Hematopoietic multipotent progenitor cell treated with erythropoietin and hydrocortisone succinate and interleukin-3 and kit ligand, for 17 days (in vitro differentiated cells): ENCODE results near the gene OXER1.

Experiments used
- DNase-seq: peaks from one replicate; pipeline ENCODE4 v3.0.0-alpha.2; 2015; ENCODE audit warnings: low spot score

Gene OXER1

DNA sequence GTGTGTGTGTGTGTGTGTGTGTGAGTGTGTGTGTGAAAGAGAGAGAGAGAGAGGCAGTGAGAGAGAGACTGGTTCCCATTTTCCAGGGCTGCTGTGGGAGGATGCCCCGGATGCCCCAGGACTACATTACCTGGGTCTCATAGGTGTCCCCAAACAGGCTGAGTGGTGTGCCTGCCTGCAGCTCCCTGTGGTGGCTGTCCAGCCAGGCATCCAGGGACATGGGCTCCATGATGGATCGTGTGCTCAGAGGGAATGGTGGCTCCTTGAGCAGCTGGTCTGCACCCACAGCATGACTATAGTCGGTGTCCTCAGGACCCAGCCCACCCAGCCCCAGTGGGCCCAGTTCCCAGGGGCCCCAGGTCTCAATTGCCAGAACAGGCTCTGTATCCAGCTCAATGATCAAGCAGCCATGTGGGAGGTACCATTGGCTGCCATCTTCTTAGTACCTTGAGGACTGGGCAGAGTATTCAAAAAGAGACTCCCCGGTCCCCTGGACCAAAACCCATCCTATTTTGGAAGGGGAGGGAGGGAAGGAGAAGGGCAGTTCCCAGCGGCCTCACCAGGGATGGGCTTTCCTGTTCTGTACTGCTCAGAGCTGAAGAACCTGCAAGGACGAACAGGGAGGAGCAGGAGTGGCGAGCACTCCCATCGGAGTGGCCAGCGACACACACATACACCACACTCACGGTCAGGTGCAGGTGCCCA is 5.8 kb upstream of the OXER1 start:
- no peak for DNase-seq

GRCh38 chr2:42768706-42769256 is 4.8 kb upstream of the OXER1 start:
- DNase-seq = no peak

- no peak for DNase-seq
These were observed 4.2 kb upstream of the OXER1 start for GRCh38 chr2:42767899-42768705.

GRCh38 chr2:42767080-42767898 is 3.4 kb upstream of the OXER1 start:
- no peak for DNase-seq

GRCh38 chr2:42765686-42766085 is 1.8 kb upstream of the OXER1 start:
- DNase-seq = no peak

GRCh38 chr2:42764901-42765300 is 966 bp upstream of the OXER1 start:
- DNase-seq = no peak

GRCh38 chr2:42762823-42763804 is 821 bp downstream of the OXER1 start:
- DNase-seq = no peak

DNA sequence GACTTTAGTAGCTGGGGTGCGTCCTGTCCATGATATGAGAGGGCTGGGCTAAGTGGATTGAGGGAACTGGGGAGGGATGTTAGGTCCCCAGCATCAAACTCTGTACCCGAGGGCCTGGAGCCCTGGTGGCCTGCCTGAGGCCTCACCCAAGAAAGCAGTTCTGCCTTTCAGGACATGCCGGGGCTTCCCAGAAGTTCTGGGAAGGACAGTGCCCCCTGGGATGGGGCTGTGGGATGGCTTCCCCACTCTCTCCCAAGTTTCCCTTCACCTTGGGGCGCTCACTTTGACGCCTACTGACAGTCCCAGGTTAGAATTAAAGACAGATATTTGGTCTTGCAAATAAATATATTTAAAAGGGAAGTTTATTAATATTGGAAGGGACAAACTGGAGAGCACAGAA is 1.8 kb downstream of the OXER1 start:
- DNase-seq = no peak

GRCh38 chr2:42761554-42761953 is 2.4 kb downstream of the OXER1 start:
- no peak for DNase-seq

DNA sequence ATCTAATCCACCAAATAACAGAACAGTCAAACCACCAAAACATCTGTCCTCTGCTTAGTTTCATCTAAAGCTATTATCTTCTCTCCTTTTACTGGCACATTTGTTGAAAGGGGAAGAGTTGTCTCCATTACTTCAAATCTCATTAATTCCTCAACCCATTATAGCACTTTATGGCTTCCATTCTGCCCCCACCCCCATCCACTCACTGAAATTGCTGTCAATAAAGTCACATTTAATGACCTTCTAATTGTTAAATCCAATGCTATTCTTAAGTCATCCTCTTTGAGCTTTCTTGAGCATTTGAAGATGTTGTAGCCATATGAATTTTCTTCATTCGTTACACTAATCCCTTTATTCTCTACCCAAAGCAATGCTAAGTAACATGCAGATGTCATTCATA is 5.2 kb downstream of the OXER1 start:
- DNase-seq = no peak

DNA sequence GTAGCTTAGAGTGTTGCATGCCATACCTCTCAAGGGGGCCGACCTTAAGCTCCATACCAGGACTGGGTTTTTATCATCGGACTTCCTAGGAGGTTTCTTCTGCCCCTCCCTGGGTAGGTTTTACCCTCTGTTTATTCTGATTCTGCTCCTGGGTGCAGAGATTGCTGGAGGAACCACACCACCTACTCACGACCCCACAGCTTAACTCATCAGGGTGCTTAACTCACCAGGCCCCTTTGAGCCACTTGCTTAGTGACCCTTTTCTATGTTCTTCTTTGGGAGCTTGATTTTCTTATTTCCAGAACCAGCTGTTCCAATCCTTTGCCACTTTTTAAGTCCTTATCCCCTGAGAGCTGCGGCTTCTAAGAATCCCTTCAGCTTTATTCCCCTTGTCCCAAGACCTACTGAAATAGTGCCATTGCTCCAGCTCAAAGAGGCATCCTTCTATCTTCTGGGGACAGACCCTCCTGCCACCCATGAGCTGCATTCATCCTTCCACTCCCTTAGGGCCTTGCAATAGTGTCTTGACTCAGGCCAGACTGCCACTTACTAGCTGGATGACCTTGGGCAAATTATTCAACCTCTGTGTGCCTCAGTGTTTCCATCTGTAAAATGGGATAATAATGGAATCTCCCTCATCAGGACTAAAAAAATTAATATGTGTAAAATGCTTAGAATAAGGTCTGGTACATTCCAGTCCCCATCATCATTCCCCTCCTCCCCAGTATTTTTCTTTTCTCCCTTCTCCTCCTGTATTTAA is 5.8 kb downstream of the OXER1 start:
- no peak for DNase-seq

DNA sequence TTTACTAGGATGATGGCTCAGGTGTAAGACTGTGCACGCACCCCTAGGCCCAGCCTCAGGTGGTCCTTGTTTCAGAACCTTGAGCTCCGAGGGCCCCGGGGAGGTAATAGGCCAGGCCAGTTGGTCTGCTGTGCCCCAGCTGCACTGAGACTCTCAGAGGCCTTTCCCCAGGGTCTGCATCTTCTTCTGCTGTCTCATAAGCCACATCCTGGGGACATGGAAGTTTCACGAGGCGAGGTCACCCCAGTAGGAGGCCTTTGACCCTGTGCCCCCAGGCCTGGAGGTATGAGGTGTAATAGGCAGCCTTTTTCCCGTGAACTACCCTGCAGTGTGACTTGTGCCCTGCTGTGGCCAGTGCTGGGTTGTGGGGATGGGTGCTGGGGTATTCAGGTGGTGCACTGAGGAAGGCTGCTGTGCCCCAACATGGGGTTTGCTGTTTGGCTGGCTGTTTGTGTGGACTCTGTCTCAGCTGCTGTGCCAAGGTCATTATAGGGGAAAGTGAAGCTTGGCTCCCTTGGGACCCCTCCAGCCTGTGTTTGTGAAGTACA is 6.9 kb downstream of the OXER1 start:
- DNase-seq = no peak

- DNase-seq = no peak
These were observed 7.7 kb downstream of the OXER1 start for GRCh38 chr2:42756150-42756775.

DNA sequence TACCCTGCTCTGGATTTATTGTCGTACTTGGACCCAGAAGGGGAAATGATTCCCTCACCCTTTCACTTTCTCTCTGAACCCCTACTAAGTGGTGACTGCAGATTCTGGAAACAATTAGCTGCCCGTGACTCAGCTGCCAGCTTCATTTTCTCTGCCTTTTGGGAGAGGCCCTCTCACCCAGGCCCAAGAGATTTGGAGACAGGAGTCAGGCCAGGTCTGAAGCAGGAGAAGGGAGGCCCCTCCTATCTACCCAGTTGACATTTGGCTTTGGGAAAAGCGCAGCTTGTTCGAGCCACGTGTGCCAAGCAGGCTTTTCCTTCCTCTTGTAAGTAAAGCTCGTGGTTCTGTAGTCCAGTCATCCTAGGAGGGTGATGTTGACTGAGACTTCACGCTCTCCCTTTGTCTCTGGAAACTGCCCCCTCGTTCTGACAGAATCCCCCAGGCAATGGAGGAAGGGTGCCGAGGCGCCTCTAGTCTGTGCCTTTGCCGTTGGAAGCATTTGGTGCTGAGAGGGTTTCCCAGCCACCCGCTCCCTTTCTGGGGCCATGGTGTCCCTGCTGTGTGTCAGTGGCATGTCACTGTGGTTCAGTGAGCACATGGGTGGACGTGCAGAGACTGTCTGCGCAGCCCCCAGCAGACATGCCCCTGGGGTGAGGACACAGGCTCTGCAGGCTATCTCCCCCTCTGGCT is 8.6 kb downstream of the OXER1 start:
- no peak for DNase-seq

GRCh38 chr2:42754776-42755140 is 9.2 kb downstream of the OXER1 start:
- no peak for DNase-seq

DNA sequence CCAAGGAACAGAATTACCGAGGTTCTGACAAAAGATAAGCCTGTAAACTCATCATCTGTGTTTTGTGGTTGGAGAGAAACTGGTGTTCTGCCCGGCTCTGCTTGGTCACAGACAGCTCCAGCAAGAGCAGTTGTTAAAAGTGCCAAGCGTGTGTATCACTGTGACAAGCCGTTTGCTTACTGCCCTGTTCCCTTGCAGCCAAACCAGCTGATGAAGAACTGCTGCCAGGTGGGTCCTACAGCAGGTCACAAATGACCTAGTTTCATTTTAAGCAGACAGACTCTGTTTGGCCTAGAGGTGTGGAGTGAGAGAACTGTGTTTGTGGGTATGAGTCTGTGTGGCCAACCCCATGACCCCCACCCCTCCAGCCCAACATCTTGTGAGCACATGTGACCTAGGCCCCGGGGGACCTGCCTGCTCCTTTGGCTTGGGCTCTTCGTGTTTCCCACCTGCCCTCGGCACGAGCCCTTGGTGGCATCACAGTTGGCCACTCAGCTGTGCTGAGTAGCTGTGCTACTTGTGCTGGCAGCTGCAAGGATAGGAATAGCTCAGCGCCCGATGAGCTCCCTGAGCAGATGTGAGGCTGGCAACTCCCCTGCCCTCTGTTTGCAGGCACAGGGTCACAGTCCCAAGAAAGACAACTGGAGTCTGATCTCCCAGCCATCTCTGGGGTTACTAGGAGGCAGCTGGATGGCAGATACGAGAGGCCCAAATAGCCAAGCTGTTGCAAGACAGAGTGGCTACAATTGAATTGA is 9.7 kb downstream of the OXER1 start:
- DNase-seq = no peak

DNA sequence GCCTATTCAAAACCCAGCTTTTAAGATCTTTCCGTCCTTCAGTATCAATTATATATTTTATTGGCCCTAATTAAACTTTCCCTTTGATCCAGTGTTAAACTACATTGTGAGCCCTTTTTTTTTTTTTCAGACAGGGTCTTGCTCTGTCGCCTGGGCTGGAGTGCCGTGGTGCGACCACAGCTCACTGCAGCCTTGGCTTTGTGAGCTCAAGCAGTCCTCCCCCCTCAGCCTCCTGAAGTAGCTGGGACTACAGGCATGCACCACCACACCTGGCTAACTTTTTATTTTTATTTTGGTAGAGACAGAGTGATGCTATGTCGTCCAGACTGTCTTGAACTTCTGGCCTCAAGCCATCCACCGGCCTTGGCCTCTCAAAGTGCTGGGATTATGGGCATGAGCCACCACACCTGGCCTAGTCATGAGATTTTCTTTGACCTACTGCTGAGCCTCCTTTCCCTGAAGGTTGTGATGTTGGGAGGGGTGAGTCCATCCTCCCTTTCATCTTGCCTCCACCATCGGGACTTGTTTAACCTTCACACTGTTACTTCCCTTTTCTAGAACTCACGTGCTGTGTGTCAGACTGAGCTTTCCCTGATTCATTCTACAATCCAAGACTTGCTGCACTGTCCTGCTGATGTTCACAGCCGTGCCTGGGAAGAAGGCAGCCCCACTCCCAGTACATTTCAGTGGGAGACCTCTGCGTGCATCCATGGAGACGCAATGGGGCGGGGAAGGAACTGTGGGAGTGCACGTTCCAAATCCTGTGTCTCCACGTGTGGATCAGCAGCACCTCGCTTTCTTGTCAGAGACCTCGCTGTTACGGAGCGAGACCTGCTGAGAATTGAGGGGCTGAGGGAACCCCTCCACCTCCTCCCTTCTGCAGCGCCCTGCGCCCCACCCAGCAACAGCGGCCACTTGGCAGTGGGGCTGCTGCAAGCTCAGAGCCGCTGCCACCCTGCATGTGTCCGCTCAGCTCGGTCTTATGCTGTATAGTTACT is 10.8 kb downstream of the OXER1 start:
- no peak for DNase-seq
